AG10803 (cell line): ENCODE measurements around the gene PRKD2.

Source experiments
- DNase-seq: peaks from one replicate; pipeline ENCODE4 v3.0.0; 2010; ENCODE audit warnings: low read depth
- H3K4me3 ChIP-seq: 2 replicates; pipeline ENCODE4 v1.5.1; 2011; ENCODE audit warnings: mild to moderate bottlenecking, low read length, control low read depth
- CTCF ChIP-seq: conservative IDR thresholded peaks from 2 replicates; pipeline ENCODE4 v1.5.1; 2011; ENCODE audit warnings: mild to moderate bottlenecking, low read length, control low read depth, inconsistent platforms

PRKD2 gene

DNA sequence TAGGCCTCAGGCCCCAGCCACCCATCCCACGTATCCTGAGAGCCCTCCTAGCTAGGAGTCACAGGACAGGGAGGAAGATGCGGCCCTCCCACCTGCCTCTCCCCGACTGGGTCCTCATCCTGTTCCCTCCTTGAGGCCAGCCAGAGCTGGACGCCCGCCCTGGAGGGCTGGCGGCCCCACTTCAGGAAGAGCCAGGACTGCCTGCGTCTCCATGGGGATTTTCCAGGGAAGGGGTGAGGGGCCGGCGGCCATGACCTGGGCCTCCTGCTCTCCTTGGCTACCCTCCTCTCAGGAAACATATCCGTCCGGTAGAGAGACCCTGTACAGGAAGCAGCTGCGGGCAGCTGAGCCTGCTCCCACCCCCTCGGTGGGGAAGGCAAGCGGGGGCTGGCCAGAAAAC lies 11.3 kb upstream of the PRKD2 start:
- TF ChIP-seq CTCF, result no peak
- DNase-seq, result no peak
- H3K4me3 ChIP-seq, result no peak overlapping the region

- TF ChIP-seq CTCF, result no peak
- no peak for DNase-seq
- no peak overlapping the region for H3K4me3 ChIP-seq
These were observed 10.8 kb upstream of the PRKD2 start for GRCh38 chr19:46727757-46728156.

GRCh38 chr19:46726971-46727501 lies 10.1 kb upstream of the PRKD2 start:
- H3K4me3 ChIP-seq, result no peak overlapping the region
- no peak for DNase-seq
- no peak for TF ChIP-seq CTCF

DNA sequence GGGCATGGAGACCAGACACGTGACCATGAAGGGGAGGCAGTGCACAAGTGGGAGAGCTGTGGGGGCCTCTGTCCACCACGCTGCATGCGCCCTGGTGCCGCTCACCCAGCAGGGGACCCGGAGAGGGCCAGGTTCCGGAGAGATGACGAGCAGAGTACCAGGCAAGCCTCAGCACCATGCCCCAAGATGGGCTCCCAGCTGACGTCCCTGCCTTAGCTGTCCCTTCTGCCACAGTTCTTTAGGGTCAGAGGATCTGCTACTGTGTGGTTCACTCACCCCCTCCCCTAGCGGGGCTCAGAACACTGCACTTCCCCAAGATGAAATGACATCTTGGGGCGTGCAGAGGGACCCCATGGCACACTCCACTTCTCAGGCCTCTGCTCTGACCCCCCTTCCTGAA lies 9.6 kb upstream of the PRKD2 start:
- TF ChIP-seq CTCF, result no peak
- no peak overlapping the region for H3K4me3 ChIP-seq
- DNase-seq, result no peak

GRCh38 chr19:46725859-46726393 lies 9.0 kb upstream of the PRKD2 start:
- H3K4me3 ChIP-seq, result no peak overlapping the region
- DNase-seq, result no peak
- no peak for TF ChIP-seq CTCF

- no peak overlapping the region for H3K4me3 ChIP-seq
- DNase-seq, result no peak
- no peak for TF ChIP-seq CTCF
These were observed 8.3 kb upstream of the PRKD2 start for GRCh38 chr19:46725036-46725820.

DNA sequence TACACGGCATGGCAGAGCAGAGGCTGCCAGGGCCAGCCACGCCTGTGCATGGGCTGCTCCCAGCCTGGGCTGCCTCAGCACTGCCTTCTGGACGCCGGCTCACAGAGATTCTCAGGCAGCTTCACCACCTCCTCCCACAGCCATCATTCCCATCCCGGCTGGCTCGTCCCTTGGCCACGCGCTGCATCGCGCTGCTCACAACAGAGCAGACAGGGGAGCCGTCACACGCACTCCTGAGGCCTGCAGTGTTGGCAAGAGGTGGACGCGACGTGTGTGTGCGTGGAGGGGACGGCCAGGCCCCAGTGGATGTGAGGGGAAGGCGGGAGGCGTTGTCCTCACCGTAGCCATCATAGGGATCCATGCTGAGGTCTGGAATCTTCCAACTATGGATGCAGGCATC lies 7.6 kb upstream of the PRKD2 start:
- TF ChIP-seq CTCF, result no peak
- no peak for DNase-seq
- no peak overlapping the region for H3K4me3 ChIP-seq
